Colonic mucosa (tissue), 4 donors: ENCODE measurements around the gene RNU1-4. TPM values are rescaled to one million over a fixed set of nuclear protein-coding genes. Genes with fewer than 3 reads are reported as not detected.
"Not testable (repeated sequence)": the region's sequence is repeated elsewhere in the genome, so short reads cannot be mapped to it uniquely, and the experiment has no call there.

Experiments used
- DNase-seq: peaks from one replicate; pipeline ENCODE4 v3.0.0-alpha.2; 2020
- H3K27ac ChIP-seq: fragments of 200-600 bp; one replicate; pipeline ENCODE4 v1.8.0; 2021
- H3K27me3 ChIP-seq: fragments of 200-600 bp; one replicate; pipeline ENCODE4 v1.8.0; 2021
- H3K36me3 ChIP-seq: fragments of 200-600 bp; one replicate; pipeline ENCODE4 v1.8.0; 2021
- H3K4me1 ChIP-seq: fragments of 200-600 bp; one replicate; pipeline ENCODE4 v1.8.0; 2021; ENCODE audit warnings: mild to moderate bottlenecking
- H3K4me3 ChIP-seq: fragments of 200-600 bp; one replicate; pipeline ENCODE4 v1.8.0; 2021
- H3K9ac ChIP-seq, 2 donors: one replicate each; pipeline ENCODE4 v1.7.0; 2013; ENCODE audit warnings: control low read depth in 2 of 2, low read depth in 2 of 2, low read length in 2 of 2
- H3K9me3 ChIP-seq: fragments of 200-600 bp; one replicate; pipeline ENCODE4 v1.8.0; 2021
- intact Hi-C: fragments of 100-400 bp; cut with DNase I; formaldehyde crosslinking; loops from one replicate; pipeline ENCODE4 v1.14.1; 2022
- total RNA-seq, 2 donors: library from RNA; stranded (reverse); fragmentation: NEBNext Ultra II Directional in 1 of 2; extraction: Animal tissue kit (Norgen Biotek cat#: 25700) in 1 of 2; gene quantifications; one replicate each; pipeline ENCODE4 v1.2.1, GENCODE V29; 2021
- donor health status: healthy.
- donor health status: DM: no; HTN: no; CAD: no.
- donor health status: DM: no; HTN: no; CAD: no.

RNU1-4 gene
- total RNA-seq, 2 donors from 2014 or later = 1,159 to 2,517 TPM

DNA sequence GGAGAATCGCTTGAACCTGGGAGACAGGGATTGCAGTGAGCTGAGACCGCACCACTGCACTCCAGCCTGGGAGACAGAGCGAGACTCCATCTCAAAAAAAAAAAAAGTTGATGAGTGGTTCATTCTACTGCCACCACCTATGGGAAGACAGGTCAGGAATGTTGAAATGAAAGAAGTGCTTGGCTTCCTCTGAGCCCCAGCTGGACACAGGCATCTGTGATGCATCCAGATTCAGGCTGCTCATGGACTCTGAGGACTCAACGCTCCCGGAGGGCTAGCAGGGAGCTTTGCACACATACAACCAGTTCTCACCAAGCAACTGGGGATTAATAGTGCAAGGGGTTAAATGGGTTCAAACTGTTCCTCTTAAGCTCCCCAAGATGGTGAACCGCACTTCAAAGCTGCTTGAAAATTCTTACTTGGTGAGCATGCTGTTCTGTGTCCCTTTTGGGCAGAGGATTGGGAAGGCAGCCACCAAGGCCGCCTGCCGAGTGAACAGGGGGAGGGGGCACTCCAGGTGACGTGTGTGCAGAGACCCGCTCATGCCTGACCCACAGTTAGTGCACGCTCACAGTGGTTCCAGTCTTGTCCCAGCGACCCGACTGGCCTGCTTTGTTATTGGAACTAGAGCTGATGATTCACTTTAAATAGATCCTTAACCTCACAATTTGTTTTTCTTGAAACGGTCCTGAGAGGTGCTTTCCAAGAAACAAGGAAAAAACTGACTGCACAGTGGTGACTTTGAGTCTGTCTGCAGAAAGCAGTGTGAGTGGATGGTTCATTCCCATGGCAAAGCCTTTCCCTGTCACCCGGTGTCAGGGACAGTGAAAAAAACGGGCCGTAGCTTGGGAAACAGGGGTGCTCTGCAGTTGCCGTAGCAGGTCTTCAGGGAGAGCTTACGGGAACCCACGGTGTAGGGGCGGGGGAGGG, 32.2 kb downstream of the RNU1-4 start:
- H3K9me3 ChIP-seq, DNase-seq, H3K4me1 ChIP-seq, H3K9ac ChIP-seq, H3K36me3 ChIP-seq, H3K27ac ChIP-seq, intact Hi-C loops, H3K4me3 ChIP-seq, H3K27me3 ChIP-seq: not testable (repeated sequence)

- intact Hi-C loops, H3K4me1 ChIP-seq, DNase-seq, H3K36me3 ChIP-seq, H3K9me3 ChIP-seq, H3K4me3 ChIP-seq, H3K27me3 ChIP-seq, H3K27ac ChIP-seq, H3K9ac ChIP-seq: not testable (repeated sequence)
Observed at GRCh38 chr1:16773205-16773596, 32.9 kb downstream of the RNU1-4 start.

- H3K4me3 ChIP-seq, H3K4me1 ChIP-seq, H3K27me3 ChIP-seq, H3K27ac ChIP-seq, DNase-seq, H3K9me3 ChIP-seq, intact Hi-C loops, H3K36me3 ChIP-seq, H3K9ac ChIP-seq: not testable (repeated sequence)
Observed at GRCh38 chr1:16773723-16774122, 33.4 kb downstream of the RNU1-4 start.

- H3K4me3 ChIP-seq, H3K27me3 ChIP-seq, H3K9me3 ChIP-seq, H3K27ac ChIP-seq, DNase-seq, H3K36me3 ChIP-seq, intact Hi-C loops, H3K9ac ChIP-seq, H3K4me1 ChIP-seq: not testable (repeated sequence)
Observed at GRCh38 chr1:16774773-16775172, 34.5 kb downstream of the RNU1-4 start.

GRCh38 chr1:16775290-16775689, 35.0 kb downstream of the RNU1-4 start:
- H3K4me1 ChIP-seq, H3K4me3 ChIP-seq, H3K27ac ChIP-seq, H3K36me3 ChIP-seq, H3K27me3 ChIP-seq, H3K9me3 ChIP-seq, intact Hi-C loops, DNase-seq, H3K9ac ChIP-seq: not testable (repeated sequence)

DNA sequence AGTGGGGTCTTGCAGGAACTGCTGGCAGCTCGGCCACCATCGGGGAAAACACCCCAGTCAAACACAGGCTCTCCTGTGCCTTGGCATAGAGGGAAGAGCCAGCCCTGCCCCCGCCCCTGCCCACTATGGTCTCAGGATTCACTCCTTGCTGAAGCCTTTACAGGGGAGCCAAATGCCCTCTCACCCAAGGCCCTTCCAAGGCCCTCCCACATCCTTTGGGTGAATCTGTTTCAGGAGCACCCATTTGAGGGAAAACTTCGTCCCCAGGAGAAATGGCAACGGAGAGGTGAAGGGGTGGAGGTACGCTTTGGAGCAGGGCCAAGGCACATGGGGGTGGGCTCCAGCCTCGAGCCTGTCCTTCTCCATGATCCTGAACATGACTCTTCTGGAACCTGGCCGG, 35.9 kb downstream of the RNU1-4 start:
- H3K4me3 ChIP-seq, H3K4me1 ChIP-seq, H3K27me3 ChIP-seq, H3K27ac ChIP-seq, DNase-seq, intact Hi-C loops, H3K9me3 ChIP-seq, H3K36me3 ChIP-seq, H3K9ac ChIP-seq: not testable (repeated sequence)

GRCh38 chr1:16776835-16777234, 36.5 kb downstream of the RNU1-4 start:
- intact Hi-C loops, H3K9ac ChIP-seq, H3K36me3 ChIP-seq, H3K4me1 ChIP-seq, DNase-seq, H3K27ac ChIP-seq, H3K9me3 ChIP-seq, H3K27me3 ChIP-seq, H3K4me3 ChIP-seq: not testable (repeated sequence)

GRCh38 chr1:16777821-16778220, 37.5 kb downstream of the RNU1-4 start:
- H3K36me3 ChIP-seq, H3K9ac ChIP-seq, intact Hi-C loops, H3K27me3 ChIP-seq, H3K9me3 ChIP-seq, DNase-seq, H3K27ac ChIP-seq, H3K4me3 ChIP-seq, H3K4me1 ChIP-seq: not testable (repeated sequence)

DNA sequence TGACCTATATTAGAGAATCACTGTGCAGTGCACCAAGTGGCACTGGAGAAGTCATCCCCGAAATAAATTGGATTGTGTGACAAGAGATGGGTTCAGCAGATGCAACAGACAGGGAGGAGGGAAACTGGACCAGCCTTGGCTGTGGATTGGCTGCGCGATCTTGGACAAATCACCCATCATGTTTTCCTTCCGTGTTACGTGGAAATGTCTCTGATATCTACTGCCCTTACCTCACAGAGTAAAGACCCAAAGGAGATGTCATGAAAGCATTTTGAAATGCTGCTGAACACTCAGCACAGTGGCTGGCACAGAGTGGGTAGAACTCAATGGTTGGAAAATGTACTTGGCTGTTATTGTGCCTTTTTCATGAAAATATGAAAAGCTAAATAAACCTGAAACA, 39.2 kb downstream of the RNU1-4 start:
- H3K4me1 ChIP-seq, intact Hi-C loops, H3K4me3 ChIP-seq, H3K36me3 ChIP-seq, H3K9me3 ChIP-seq, H3K27ac ChIP-seq, H3K9ac ChIP-seq, DNase-seq, H3K27me3 ChIP-seq: not testable (repeated sequence)

DNA sequence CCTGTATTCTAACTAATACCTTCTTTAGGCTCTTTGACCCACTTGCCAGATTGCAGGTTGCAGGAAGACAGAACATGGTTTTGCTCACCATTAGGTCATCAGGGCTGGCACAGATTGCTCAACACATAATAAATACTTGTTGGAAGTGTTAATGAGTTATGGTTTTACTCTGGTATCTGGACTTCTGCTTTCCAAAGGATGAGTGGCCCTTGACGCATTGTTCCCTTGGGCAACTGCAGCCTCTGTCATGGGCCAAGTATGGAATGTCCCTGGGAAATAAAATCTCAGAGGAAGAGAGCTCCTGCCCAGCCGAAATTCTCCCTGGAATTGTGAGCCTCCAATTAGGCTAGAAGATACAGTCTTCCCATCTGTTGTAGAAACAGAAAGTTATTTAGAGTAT, 40.7 kb downstream of the RNU1-4 start:
- H3K27ac ChIP-seq, intact Hi-C loops: not testable (repeated sequence)

GRCh38 chr1:16781625-16782024, 41.3 kb downstream of the RNU1-4 start:
- H3K27ac ChIP-seq, intact Hi-C loops, H3K4me3 ChIP-seq, H3K27me3 ChIP-seq, H3K4me1 ChIP-seq, H3K9me3 ChIP-seq, H3K36me3 ChIP-seq, DNase-seq, H3K9ac ChIP-seq: not testable (repeated sequence)

More for the DNA sequence above, 40.7 kb downstream of the RNU1-4 start:
- not testable (repeated sequence) for H3K4me3 ChIP-seq, H3K36me3 ChIP-seq, DNase-seq, H3K9ac ChIP-seq, H3K9me3 ChIP-seq, H3K27me3 ChIP-seq, H3K4me1 ChIP-seq

GRCh38 chr1:16784955-16785354, 44.6 kb downstream of the RNU1-4 start:
- H3K4me3 ChIP-seq, H3K9me3 ChIP-seq, H3K9ac ChIP-seq, H3K36me3 ChIP-seq, intact Hi-C loops, H3K4me1 ChIP-seq, H3K27ac ChIP-seq, DNase-seq, H3K27me3 ChIP-seq: not testable (repeated sequence)

DNA sequence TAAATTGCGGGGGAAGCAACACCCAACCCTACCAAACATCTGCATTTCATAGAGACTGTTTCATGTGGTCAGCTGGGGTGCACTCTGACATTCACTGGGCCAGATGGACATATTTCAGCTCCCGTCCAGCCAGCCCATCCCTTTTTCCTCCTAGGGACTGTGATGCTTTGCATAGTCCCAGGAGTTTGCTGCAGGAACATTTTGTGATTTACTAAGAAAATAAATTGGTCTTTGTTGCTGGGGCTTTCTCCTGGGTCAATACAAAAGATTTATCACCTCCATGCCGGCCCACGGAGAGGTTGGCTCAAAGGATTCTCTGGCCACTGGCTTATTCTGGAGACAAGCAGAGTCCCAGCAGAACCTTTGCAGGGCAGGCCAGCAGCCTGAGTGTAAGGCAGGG, 46.0 kb downstream of the RNU1-4 start:
- DNase-seq, H3K4me1 ChIP-seq: not testable (repeated sequence)

DNA sequence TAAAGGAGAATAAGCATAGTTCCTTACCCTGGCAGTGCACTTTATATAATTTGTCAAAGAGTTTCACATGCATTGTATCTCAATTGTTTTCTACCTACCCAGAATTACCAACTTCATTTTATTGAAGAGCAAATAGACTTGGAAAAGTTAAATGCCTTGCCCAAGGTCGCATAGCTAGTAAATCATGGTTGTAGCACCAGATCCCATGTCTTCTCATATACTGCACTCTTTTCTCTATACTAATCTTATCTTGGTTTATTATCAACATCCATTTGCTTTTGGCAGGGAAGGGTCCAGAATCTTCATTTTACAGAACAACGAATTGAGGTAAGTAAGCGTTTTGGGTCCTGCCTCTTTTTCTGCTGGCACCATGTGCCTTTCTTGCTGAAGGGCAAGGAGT, 46.9 kb downstream of the RNU1-4 start:
- H3K9me3 ChIP-seq, H3K27ac ChIP-seq, H3K4me1 ChIP-seq, H3K9ac ChIP-seq, DNase-seq, H3K36me3 ChIP-seq, H3K4me3 ChIP-seq, H3K27me3 ChIP-seq, intact Hi-C loops: not testable (repeated sequence)

More for the DNA sequence above, 46.0 kb downstream of the RNU1-4 start:
- H3K4me3 ChIP-seq, H3K9ac ChIP-seq, H3K27me3 ChIP-seq, H3K9me3 ChIP-seq, H3K27ac ChIP-seq, intact Hi-C loops, H3K36me3 ChIP-seq: not testable (repeated sequence)
